Heart left ventricle (tissue), 13 donors: ENCODE measurements around the gene PRDM8.

Experiments
- CTCF ChIP-seq, 12 donors: fragments of 200-600 bp; sonication (generic) in 4 of 12; IDR thresholded peaks; one replicate each; pipeline versions ENCODE4 v1.5.0 to v1.8.0; 2018 to 2022; ENCODE audit warnings: antibody characterized with exemption in 12 of 12, mild to moderate bottlenecking in 5 of 12
- POLR2A ChIP-seq, 2 donors: fragments of 450-650 bp; IDR thresholded peaks; one replicate each; pipeline ENCODE4 v1.6.1; 2017; ENCODE audit warnings: antibody characterized with exemption in 2 of 2, mild to moderate bottlenecking in 2 of 2, moderate library complexity in 2 of 2
- donor health status: ischemic (EF 13 %, LVEDD 7.1; RV severe dilation, severe dysfunction).
- donor health status: DM: no; HTN: yes; CAD: no.
- donor health status: DM: no; HTN: no; CAD: no.
- donor health status: ischemic (EF 25% LVEDD 6.9; RV normal size, moderate dysfunction).
- donor health status: ischemic (EF 25% LVEDD 5.7; RV mildly dilated, moderate dysfunction).
- donor health status: ischemic (EF 35%, LVEDD 5.7; RV mildly dilated, moderate dysfunction).
- donor health status: nonischemic (EF 11% LVEDD 7.7; RV severe dilation, severe dysfunction).
- donor health status: DM: yes; HTN: yes; CAD: no.
- donor health status: PGD.
- donor health status: ischemic (EF 29% LVEDD 5.4; RV normal size, mild dysfunction).
- donor health status: nonischemic (EF 23%, LVEDD 6.1; RV moderate dilation, normal function).

DNA sequence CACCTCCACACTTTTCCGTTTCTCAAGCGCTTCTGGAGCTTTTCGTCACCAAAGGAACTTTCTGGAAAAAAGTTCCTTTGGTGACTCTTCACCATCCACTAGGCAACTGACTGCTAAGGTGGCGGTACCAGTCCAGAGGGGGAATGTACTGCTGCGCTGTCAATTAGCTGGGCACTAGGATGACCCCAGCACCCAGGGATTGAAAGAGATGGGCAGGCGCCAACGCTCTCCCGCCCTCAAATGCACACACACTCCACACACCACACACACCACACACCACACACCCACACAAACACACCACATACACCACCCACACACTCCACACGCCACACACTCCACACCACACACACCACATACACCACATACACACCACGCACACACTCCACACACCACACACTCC lies 10.4 kb downstream of the PRDM8 start:
- TF ChIP-seq CTCF (IDR thresholded peaks at IDR 0.05) (no peak), POLR2A (IDR thresholded peaks at IDR 0.05) (no peak)
